HepG2 (cell line): ENCODE results near the gene INTS3. TPM values are rescaled to one million over a fixed set of nuclear protein-coding genes. Genes with fewer than 3 reads are reported as not detected.

Source experiments
- AKAP8 ChIP-seq: sonication (generic); formaldehyde crosslinking; IDR thresholded peaks from 2 replicates; pipeline ENCODE4 v1.5.1; 2020; ENCODE audit warnings: mild to moderate bottlenecking, missing genetic modification reagents
- ATF7-NPFF ChIP-seq: sonication (generic); formaldehyde crosslinking; IDR thresholded peaks from 2 replicates; pipeline ENCODE4 v1.8.1; 2023; ENCODE audit warnings: mild to moderate bottlenecking, low read depth, missing genetic modification reagents, moderate library complexity
- CHD2 ChIP-seq: IDR thresholded peaks from 2 replicates; pipeline ENCODE4 v1.6.1; 2011; ENCODE audit warnings: low read depth, low read length, improper control_type of control experiment
- HNRNPK ChIP-seq: fragments of 200-400 bp; formaldehyde crosslinking; IDR thresholded peaks from 2 replicates; pipeline ENCODE4 v1.6.1; 2018; ENCODE audit warnings: low read length, low read depth, moderate library complexity, mild to moderate bottlenecking; ENCODE audit not compliant: poor library complexity, severe bottlenecking
- HOXD1 ChIP-seq: sonication (generic); formaldehyde crosslinking; IDR thresholded peaks from 2 replicates; pipeline ENCODE4 v1.5.0; 2020; ENCODE audit warnings: missing genetic modification reagents
- KDM5B ChIP-seq: sonication (generic); formaldehyde crosslinking; IDR thresholded peaks from 2 replicates; pipeline ENCODE4 v1.4.0; 2020; ENCODE audit warnings: missing genetic modification reagents, mild to moderate bottlenecking, borderline replicate concordance
- NCOR1 ChIP-seq: fragments of 200-600 bp; sonication (generic); IDR thresholded peaks from 2 replicates; pipeline ENCODE4 v1.7.0; 2017; ENCODE audit warnings: antibody characterized with exemption, low read length, borderline replicate concordance
- NR2C2 ChIP-seq: sonication (generic); formaldehyde crosslinking; IDR thresholded peaks from 2 replicates; pipeline ENCODE4 v1.4.0; 2020; ENCODE audit warnings: missing genetic modification reagents, mild to moderate bottlenecking, moderate library complexity, borderline replicate concordance
- REPIN1 ChIP-seq: sonication (generic); formaldehyde crosslinking; IDR thresholded peaks from 2 replicates; pipeline ENCODE4 v1.8.0; 2022; ENCODE audit warnings: missing genetic modification reagents, low read depth, mild to moderate bottlenecking, borderline replicate concordance
- THYN1 ChIP-seq: sonication (generic); formaldehyde crosslinking; IDR thresholded peaks from 2 replicates; pipeline ENCODE4 v1.8.1; 2023; ENCODE audit warnings: low read depth, mild to moderate bottlenecking, moderate library complexity, missing genetic modification reagents, borderline replicate concordance
- TOE1 ChIP-seq: sonication (generic); formaldehyde crosslinking; IDR thresholded peaks from 2 replicates; pipeline ENCODE4 v1.4.0; 2020; ENCODE audit warnings: mild to moderate bottlenecking, missing genetic modification reagents
- TRAFD1 ChIP-seq: sonication (generic); formaldehyde crosslinking; IDR thresholded peaks from 2 replicates; pipeline ENCODE4 v1.5.1; 2020; ENCODE audit warnings: missing genetic modification reagents, mild to moderate bottlenecking, borderline replicate concordance
- YY1 ChIP-seq: IDR thresholded peaks from 2 replicates; pipeline ENCODE4 v1.6.1; 2011; ENCODE audit warnings: low read length, low read depth, moderate library complexity, mild to moderate bottlenecking; ENCODE audit not compliant: insufficient read depth, insufficient replicate concordance
- ZMYM3 ChIP-seq: sonication (generic); formaldehyde crosslinking; IDR thresholded peaks from 2 replicates; pipeline ENCODE4 v1.5.1; 2020; ENCODE audit warnings: mild to moderate bottlenecking, missing genetic modification reagents
- ZNF274 ChIP-seq: sonication (generic); formaldehyde crosslinking; IDR thresholded peaks from 2 replicates; pipeline ENCODE4 v1.5.1; 2020; ENCODE audit warnings: mild to moderate bottlenecking, missing genetic modification reagents
- ZNF501 ChIP-seq: sonication (generic); formaldehyde crosslinking; IDR thresholded peaks from 2 replicates; pipeline ENCODE4 v1.5.1; 2020; ENCODE audit warnings: mild to moderate bottlenecking, moderate library complexity, missing genetic modification reagents
- ZNF510 ChIP-seq: sonication (generic); formaldehyde crosslinking; IDR thresholded peaks from 2 replicates; pipeline ENCODE4 v1.4.0; 2020; ENCODE audit warnings: low read depth, mild to moderate bottlenecking, missing genetic modification reagents
- ZNF768 ChIP-seq: sonication (generic); formaldehyde crosslinking; IDR thresholded peaks from 2 replicates; pipeline ENCODE4 v1.4.0; 2020; ENCODE audit warnings: missing genetic modification reagents
- ZNF775 ChIP-seq: sonication (generic); formaldehyde crosslinking; IDR thresholded peaks from 2 replicates; pipeline ENCODE4 v1.4.0; 2020; ENCODE audit warnings: missing genetic modification reagents, mild to moderate bottlenecking, moderate library complexity, borderline replicate concordance
- ZNF883 ChIP-seq: sonication (generic); formaldehyde crosslinking; IDR thresholded peaks from 2 replicates; pipeline ENCODE4 v1.5.1; 2020; ENCODE audit warnings: mild to moderate bottlenecking, missing genetic modification reagents; ENCODE audit errors: not compliant biosample characterization
- polyA plus RNA-seq, 8 experiments: library from polyadenylated mRNA; depleted of rRNA in 3 of 8; stranded (reverse) in 7 of 8; unstranded in 1 of 8; fragments of >200 nt; fragmentation: Illumina TruSeq in 4 of 8; extraction: Trizol in 4 of 8; gene quantifications; 2 replicates each; pipeline versions ENCODE4 v1.2.1 to v1.2.3, GENCODE V29; 2011 to 2016; ENCODE audit warnings: low read depth in 4 of 8, missing spikeins in 1 of 8, mixed read lengths in 1 of 8; ENCODE audit not compliant: insufficient read depth in 1 of 8
- total RNA-seq, 5 experiments: library from RNA; depleted of rRNA; stranded (reverse); fragments of >200 nt; fragmentation: Illumina TruSeq; extraction: Trizol; gene quantifications; 2 replicates each; pipeline ENCODE4 v1.2.3, GENCODE V29; 2016; ENCODE audit warnings: low read depth in 1 of 5
- TF ChIP-seq, protein P1 (sequence below): sonication (generic); formaldehyde crosslinking; IDR thresholded peaks from 2 replicates; pipeline ENCODE4 v1.4.0; 2020; ENCODE audit warnings: missing genetic modification reagents, low read depth, mild to moderate bottlenecking, borderline replicate concordance
- TF ChIP-seq, protein P2 (sequence below): sonication (generic); formaldehyde crosslinking; IDR thresholded peaks from 2 replicates; pipeline ENCODE4 v1.4.0; 2020; ENCODE audit warnings: low read depth, mild to moderate bottlenecking, missing genetic modification reagents

The INTS3 gene
- total and polyA plus RNA-seq, 2 of the 13 experiments (the other 11 are each of a cell fraction or from before 2014, with no cell fraction given), result 17.2 to 27.2 TPM

DNA sequence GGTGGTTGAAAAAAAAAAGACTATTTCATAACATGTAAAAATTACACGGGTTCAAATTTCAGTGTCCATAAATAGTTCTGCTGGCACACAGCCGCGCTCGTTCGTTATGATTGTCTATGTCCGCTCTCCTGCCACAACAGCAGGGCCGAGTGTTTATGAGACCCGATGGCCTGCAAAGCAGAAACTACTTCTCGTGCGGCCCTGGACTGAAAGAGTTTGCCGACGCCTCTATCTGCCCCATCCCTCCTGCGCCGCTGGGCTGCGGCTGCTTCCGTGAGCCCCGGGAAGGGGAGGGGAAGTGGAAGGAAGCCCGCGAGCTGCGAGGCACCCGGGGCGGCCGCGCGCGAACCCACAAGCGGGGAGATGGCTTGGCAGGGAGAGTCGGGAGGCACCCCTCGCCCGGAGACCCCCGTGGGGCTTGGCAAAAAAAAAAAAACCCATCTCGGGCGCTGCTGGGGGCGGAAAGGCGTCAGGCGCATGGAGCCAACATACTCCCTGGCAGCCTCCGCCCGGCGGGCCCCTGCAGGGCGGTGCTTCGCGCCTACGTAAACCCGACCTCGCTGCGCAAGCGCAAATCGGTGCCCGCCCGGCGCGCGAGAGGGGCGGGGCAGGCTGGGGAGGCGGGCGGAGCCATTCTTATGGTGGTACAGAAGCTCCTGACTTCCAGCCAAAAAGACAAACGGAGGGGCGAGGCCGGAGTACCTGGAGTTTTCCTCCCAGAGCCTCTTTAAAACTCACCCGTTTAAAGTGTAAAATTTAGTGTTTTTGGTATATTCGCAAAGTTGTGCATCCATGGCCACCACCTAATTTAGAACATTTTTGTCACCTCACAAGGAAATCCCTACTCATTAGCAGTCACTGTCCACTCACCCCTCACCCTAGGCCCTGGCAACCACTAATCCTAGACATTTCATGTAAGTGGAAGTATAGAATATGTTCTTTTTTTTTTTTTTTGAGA is 55.7 kb downstream of the INTS3 start (continued):
- TF ChIP-seq KDM5B, result peak; percentile 85; the same call in 1 of the 2 replicates
- TF ChIP-seq, protein P1, sequence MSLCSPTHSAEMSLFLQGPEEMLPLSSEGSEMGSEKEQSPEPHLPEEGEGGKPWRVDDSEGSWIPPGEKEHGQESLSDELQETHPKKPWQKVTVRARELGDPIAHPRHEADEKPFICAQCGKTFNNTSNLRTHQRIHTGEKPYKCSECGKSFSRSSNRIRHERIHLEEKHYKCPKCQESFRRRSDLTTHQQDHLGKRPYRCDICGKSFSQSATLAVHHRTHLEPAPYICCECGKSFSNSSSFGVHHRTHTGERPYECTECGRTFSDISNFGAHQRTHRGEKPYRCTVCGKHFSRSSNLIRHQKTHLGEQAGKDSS (CRISPR knock-in tag), result no peak
- TF ChIP-seq TRAFD1 (CRISPR knock-in tag), result no peak
- 0 out of 2 replicates have a peak, but pooled peaks have one; percentile 30 for TF ChIP-seq ZNF510 (CRISPR knock-in tag)
- TF ChIP-seq ZNF775, result 0 out of 2 replicates have a peak, but pooled peaks have one; percentile 49
- TF ChIP-seq AKAP8, result no peak
- TF ChIP-seq ZNF883 (CRISPR knock-in tag), result peak; percentile 98
- no peak for TF ChIP-seq NCOR1
- peak; percentile 69 for TF ChIP-seq ZNF768 (CRISPR knock-in tag)
- TF ChIP-seq, protein P2, sequence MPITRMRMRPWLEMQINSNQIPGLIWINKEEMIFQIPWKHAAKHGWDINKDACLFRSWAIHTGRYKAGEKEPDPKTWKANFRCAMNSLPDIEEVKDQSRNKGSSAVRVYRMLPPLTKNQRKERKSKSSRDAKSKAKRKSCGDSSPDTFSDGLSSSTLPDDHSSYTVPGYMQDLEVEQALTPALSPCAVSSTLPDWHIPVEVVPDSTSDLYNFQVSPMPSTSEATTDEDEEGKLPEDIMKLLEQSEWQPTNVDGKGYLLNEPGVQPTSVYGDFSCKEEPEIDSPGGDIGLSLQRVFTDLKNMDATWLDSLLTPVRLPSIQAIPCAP (CRISPR knock-in tag), result no peak
- no peak for TF ChIP-seq CHD2
- no peak for TF ChIP-seq HOXD1 (CRISPR knock-in tag)
- TF ChIP-seq ATF7-NPFF (CRISPR knock-in tag), result peak; percentile 79; the same call in 1 of the 2 replicates
- peak; percentile 73 for TF ChIP-seq YY1
- peak; percentile 56; the same call in 1 of the 2 replicates for TF ChIP-seq REPIN1 (CRISPR knock-in tag)
- no peak for TF ChIP-seq ZMYM3 (CRISPR knock-in tag)
- TF ChIP-seq ZNF274 (CRISPR knock-in tag), result peak; percentile 92
- 0 out of 2 replicates have a peak, but pooled peaks have one; percentile 47 for TF ChIP-seq TOE1 (CRISPR knock-in tag)
- peak; percentile 94; the same call in 1 of the 2 replicates for TF ChIP-seq THYN1 (CRISPR knock-in tag)
- peak; percentile 96 for TF ChIP-seq ZNF501 (CRISPR knock-in tag)
- TF ChIP-seq NR2C2, result no peak
- TF ChIP-seq HNRNPK, result peak; percentile 60
